Glutamatergic neuron (in vitro differentiated cells): ENCODE data around the gene RTF1. TPM values are rescaled to one million over a fixed set of nuclear protein-coding genes. Genes with fewer than 3 reads are reported as not detected.

Experiments
- DNase-seq: peaks from one replicate; pipeline ENCODE4 v3.0.0; 2022
- H3K27ac Mint-ChIP-seq: one replicate; pipeline ENCODE4 v1.8.0; 2020; ENCODE audit warnings: mild to moderate bottlenecking, mixed read lengths, inconsistent platforms; ENCODE audit not compliant: unreplicated experiment
- H3K27me3 Mint-ChIP-seq: one replicate; pipeline ENCODE4 v1.8.0; 2020; ENCODE audit warnings: mild to moderate bottlenecking, moderate library complexity, mixed read lengths, inconsistent platforms; ENCODE audit not compliant: unreplicated experiment
- H3K36me3 Mint-ChIP-seq: one replicate; pipeline ENCODE4 v1.8.0; 2020; ENCODE audit warnings: mild to moderate bottlenecking, mixed read lengths, inconsistent platforms; ENCODE audit not compliant: unreplicated experiment
- H3K4me1 Mint-ChIP-seq: one replicate; pipeline ENCODE4 v1.8.0; 2020; ENCODE audit warnings: mild to moderate bottlenecking, low read depth, mixed read lengths, inconsistent platforms; ENCODE audit not compliant: unreplicated experiment
- H3K4me3 Mint-ChIP-seq: one replicate; pipeline ENCODE4 v1.8.0; 2020; ENCODE audit warnings: mild to moderate bottlenecking, mixed read lengths, inconsistent platforms; ENCODE audit not compliant: unreplicated experiment
- H3K9me3 Mint-ChIP-seq: one replicate; pipeline ENCODE4 v1.8.0; 2020; ENCODE audit warnings: mild to moderate bottlenecking, moderate library complexity, mixed read lengths, inconsistent platforms; ENCODE audit not compliant: unreplicated experiment
- CTCF ChIP-seq: fragments of 200-600 bp; sonication (generic); IDR thresholded peaks from one replicate; pipeline ENCODE4 v1.5.0; 2021; ENCODE audit not compliant: partially characterized antibody, unreplicated experiment
- total RNA-seq: library from RNA; stranded (reverse); fragmentation: NEBNext Ultra II Directional; extraction: Animal tissue kit (Norgen Biotek cat#: 25700); gene quantifications from one replicate; pipeline ENCODE4 v1.2.1, GENCODE V29; 2021; ENCODE audit not compliant: unreplicated experiment

Gene RTF1
- total RNA-seq, 1 donor from 2014 or later = 66.4 TPM

- H3K36me3 Mint-ChIP-seq = peaks cover 11% of the 10 kb centered on the region
- H3K27me3 Mint-ChIP-seq = peaks cover 2% of the 10 kb centered on the region
- H3K4me3 Mint-ChIP-seq = no peak overlapping the region
- no peaks in the 10 kb centered on the region for H3K4me1 Mint-ChIP-seq
- H3K27ac Mint-ChIP-seq = no peak overlapping the region
- no peak for DNase-seq
- TF ChIP-seq CTCF = no peak
- H3K9me3 Mint-ChIP-seq = no peaks in the 10 kb centered on the region
Measured at GRCh38 chr15:41473418-41473817, 56.5 kb downstream of the RTF1 start.

- Mint-ChIP-seq H3K27me3 (peaks cover 2% of the 10 kb centered on the region), H3K27ac (no peak overlapping the region), H3K9me3 (no peaks in the 10 kb centered on the region), H3K36me3 (peaks cover 11% of the 10 kb centered on the region), H3K4me1 (no peaks in the 10 kb centered on the region), H3K4me3 (no peak overlapping the region)
- no peak for TF ChIP-seq CTCF
- DNase-seq = no peak
Measured at GRCh38 chr15:41474436-41474835, 57.5 kb downstream of the RTF1 start.

GRCh38 chr15:41474941-41475340, 58.0 kb downstream of the RTF1 start:
- H3K27me3 Mint-ChIP-seq = no peaks in the 10 kb centered on the region
- H3K27ac Mint-ChIP-seq = no peak overlapping the region
- no peak overlapping the region for H3K4me3 Mint-ChIP-seq
- H3K9me3 Mint-ChIP-seq = no peaks in the 10 kb centered on the region
- no peak for TF ChIP-seq CTCF
- H3K36me3 Mint-ChIP-seq = peaks cover 7% of the 10 kb centered on the region
- DNase-seq = no peak
- no peaks in the 10 kb centered on the region for H3K4me1 Mint-ChIP-seq

DNA sequence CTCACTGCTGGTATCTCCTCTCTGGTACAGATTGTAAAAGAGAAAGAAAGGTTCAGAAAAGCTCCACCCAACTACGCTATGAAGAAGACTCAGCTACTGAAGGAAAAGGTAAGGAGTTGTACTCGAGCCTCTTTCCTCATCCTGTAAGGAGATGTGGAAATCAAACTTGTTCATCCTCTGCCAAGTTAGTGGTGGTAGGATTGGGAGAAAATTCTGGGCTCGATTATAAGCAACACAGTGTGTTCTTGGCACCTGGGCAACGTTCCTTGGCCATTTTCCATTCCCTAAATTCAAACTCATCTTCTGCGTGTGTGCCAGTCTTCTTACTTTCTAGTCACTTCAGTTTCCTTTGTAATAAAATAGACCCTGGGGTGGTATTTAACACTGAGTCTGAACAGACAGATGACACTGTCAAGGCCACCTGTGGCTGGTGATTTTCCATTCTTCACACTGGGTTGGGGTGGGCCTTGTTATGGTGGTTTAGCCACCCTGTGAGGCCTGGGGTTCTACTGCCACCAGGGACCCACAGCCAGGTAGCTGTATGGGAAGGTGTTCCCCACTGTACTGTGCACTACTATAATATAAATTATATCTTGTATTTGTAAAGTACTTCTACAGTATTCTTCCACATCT, 59.6 kb downstream of the RTF1 start:
- Mint-ChIP-seq H3K27me3 (peaks cover 3% of the 10 kb centered on the region), H3K36me3 (peaks cover 5% of the 10 kb centered on the region), H3K4me1 (no peaks in the 10 kb centered on the region), H3K9me3 (peaks cover under 1% of the 10 kb centered on the region), H3K4me3 (no peak overlapping the region), H3K27ac (no peak overlapping the region)
- DNase-seq = no peak
- TF ChIP-seq CTCF = no peak

DNA sequence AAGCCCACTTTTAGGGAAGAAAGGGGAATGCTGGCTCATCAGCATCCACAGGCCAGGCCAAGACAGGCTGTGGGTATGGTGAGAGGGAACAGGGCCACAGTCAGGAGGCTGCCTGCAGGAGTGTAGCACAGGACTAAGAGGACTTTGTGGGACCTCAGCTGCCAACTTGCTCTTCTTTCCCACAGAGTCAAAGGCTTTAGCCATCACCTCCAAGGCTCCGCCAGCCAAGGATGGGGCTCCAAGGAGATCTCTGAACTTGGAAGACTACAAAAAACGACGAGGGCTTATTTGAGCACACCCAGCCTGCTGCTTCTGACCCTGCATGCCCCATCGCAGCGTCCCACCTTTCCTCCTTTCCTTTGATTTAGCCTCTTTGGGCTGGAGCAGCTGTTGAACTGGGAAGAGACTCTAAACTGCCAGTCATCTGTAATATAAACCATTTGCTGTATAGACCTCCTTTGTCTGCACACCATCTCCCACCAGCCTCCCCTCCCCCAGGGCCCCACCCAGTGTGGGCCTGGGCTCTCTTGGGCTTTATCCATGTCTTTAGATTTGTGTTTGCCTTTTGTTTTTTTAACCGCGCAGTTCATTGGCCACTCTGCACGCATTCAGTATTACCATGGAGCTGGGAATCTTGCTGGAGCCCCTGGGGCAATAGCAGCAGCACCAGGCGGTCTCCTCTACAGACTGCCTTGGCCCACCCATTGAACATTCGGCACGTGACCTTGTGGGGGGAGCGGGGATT, 63.7 kb downstream of the RTF1 start:
- Mint-ChIP-seq H3K9me3 (peaks cover 1% of the 10 kb centered on the region), H3K36me3 (peaks cover 14% of the 10 kb centered on the region), H3K4me1 (no peaks in the 10 kb centered on the region), H3K4me3 (no peak overlapping the region), H3K27ac (no peak overlapping the region), H3K27me3 (peaks cover 3% of the 10 kb centered on the region)
- DNase-seq = no peak
- TF ChIP-seq CTCF = no peak
